Measurements from ENCODE around the gene CFAP53. TPM values are rescaled to one million over a fixed set of nuclear protein-coding genes. Genes with fewer than 3 reads are reported as not detected.

Gene CFAP53
- total and polyA plus RNA-seq, 5 donors from 2014 or later, result 0.27 to 0.35 TPM; not detected in 3

GRCh38 chr18:50209311-50209710, 57.0 kb downstream of the CFAP53 start:
- H3K4me1 ChIP-seq (ENCODE audit: control insufficient read depth, insufficient read depth, low read length, poor library complexity, severe bottlenecking), result no peaks in the 10 kb centered on the region
- peak overlapping the region in 1 of 3 donors; percentile 39 for H3K27ac Mint-ChIP-seq
- no peaks in the 10 kb centered on the region for H3K9me3 ChIP-seq (ENCODE audit: control insufficient read depth in 2 of 2, low read length in 2 of 2)
- H3K4me3 Mint-ChIP-seq, result no peak overlapping the region
- H3K36me3 ChIP-seq (ENCODE audit: control insufficient read depth, insufficient read depth, low read length), result no peaks in the 10 kb centered on the region
- no peak for ATAC-seq (ENCODE audit: low read depth in 2 of 2)
- peaks cover 26% of the 10 kb centered on the region for H3K27me3 Mint-ChIP-seq
- H3K36me3 Mint-ChIP-seq, result no peaks in the 10 kb centered on the region
- no peak overlapping the region for H3K4me3 ChIP-seq (ENCODE audit: low read depth, low read length)
- H3K9me3 Mint-ChIP-seq, result peaks cover 0 to 3% (median 0%) of the 10 kb centered on the region in 7 donors
- DNase-seq, result no peak
- peaks cover 6% of the 10 kb centered on the region for H3K27me3 ChIP-seq (ENCODE audit: control insufficient read depth, insufficient read depth, low read length)
- peaks cover 0 to 3% (median 0%) of the 10 kb centered on the region in 4 donors for H3K4me1 Mint-ChIP-seq
- H3K27ac ChIP-seq (ENCODE audit: insufficient read depth, low read length, poor library complexity, severe bottlenecking), result no peak overlapping the region

- ATAC-seq (ENCODE audit: low read depth in 2 of 2) (no peak), DNase-seq (no peak)
- no peaks in the 10 kb centered on the region for H3K36me3 ChIP-seq (ENCODE audit: control insufficient read depth, insufficient read depth, low read length)
- Mint-ChIP-seq H3K4me1 (peaks cover 0 to 10% (median 0%) of the 10 kb centered on the region in 4 donors), H3K9me3 (peaks cover 0 to 4% (median 0%) of the 10 kb centered on the region in 7 donors), H3K36me3 (no peaks in the 10 kb centered on the region), H3K27ac (no peak overlapping the region), H3K4me3 (no peak overlapping the region), H3K27me3 (peaks cover 30% of the 10 kb centered on the region)
- H3K4me1 ChIP-seq (ENCODE audit: control insufficient read depth, insufficient read depth, low read length, poor library complexity, severe bottlenecking), result no peaks in the 10 kb centered on the region
- no peaks in the 10 kb centered on the region for H3K9me3 ChIP-seq (ENCODE audit: control insufficient read depth in 2 of 2, low read length in 2 of 2)
- peaks cover 12% of the 10 kb centered on the region for H3K27me3 ChIP-seq (ENCODE audit: control insufficient read depth, insufficient read depth, low read length)
- H3K4me3 ChIP-seq (ENCODE audit: low read depth, low read length), result no peak overlapping the region
- no peak overlapping the region for H3K27ac ChIP-seq (ENCODE audit: insufficient read depth, low read length, poor library complexity, severe bottlenecking)
Measured at GRCh38 chr18:50207722-50208121, 58.6 kb downstream of the CFAP53 start.

- Histone ChIP-seq H3K27me3 (ENCODE audit: control insufficient read depth, insufficient read depth, low read length) (peaks cover 15% of the 10 kb centered on the region), H3K9me3 (ENCODE audit: control insufficient read depth in 2 of 2, low read length in 2 of 2) (no peaks in the 10 kb centered on the region), H3K36me3 (ENCODE audit: control insufficient read depth, insufficient read depth, low read length) (no peaks in the 10 kb centered on the region), H3K4me3 (ENCODE audit: low read depth, low read length) (no peak overlapping the region), H3K27ac (ENCODE audit: insufficient read depth, low read length, poor library complexity, severe bottlenecking) (no peak overlapping the region), H3K4me1 (ENCODE audit: control insufficient read depth, insufficient read depth, low read length, poor library complexity, severe bottlenecking) (no peaks in the 10 kb centered on the region)
- Mint-ChIP-seq H3K36me3 (no peaks in the 10 kb centered on the region), H3K4me3 (no peak overlapping the region), H3K27ac (no peak overlapping the region), H3K9me3 (peaks cover 0 to 12% (median 5%) of the 10 kb centered on the region in 7 donors), H3K27me3 (peaks cover 48% of the 10 kb centered on the region), H3K4me1 (peaks cover 0 to 10% (median 0%) of the 10 kb centered on the region in 4 donors)
- ATAC-seq (ENCODE audit: low read depth in 2 of 2) (no peak), DNase-seq (no peak)
Measured at GRCh38 chr18:50203801-50204604, 62.3 kb downstream of the CFAP53 start.

- H3K9me3 Mint-ChIP-seq, result peaks cover 0 to 12% (median 5%) of the 10 kb centered on the region in 7 donors
- H3K9me3 ChIP-seq (ENCODE audit: control insufficient read depth in 2 of 2, low read length in 2 of 2), result no peaks in the 10 kb centered on the region
- peaks cover 58% of the 10 kb centered on the region for H3K27me3 Mint-ChIP-seq
- no peaks in the 10 kb centered on the region for H3K36me3 Mint-ChIP-seq
- no peaks in the 10 kb centered on the region for H3K4me1 ChIP-seq (ENCODE audit: control insufficient read depth, insufficient read depth, low read length, poor library complexity, severe bottlenecking)
- no peak overlapping the region for H3K4me3 ChIP-seq (ENCODE audit: low read depth, low read length)
- no peak overlapping the region for H3K27ac Mint-ChIP-seq
- H3K4me3 Mint-ChIP-seq, result no peak overlapping the region
- DNase-seq (no peak), ATAC-seq (ENCODE audit: low read depth in 2 of 2) (no peak)
- H3K4me1 Mint-ChIP-seq, result peaks cover 0 to 11% (median 0%) of the 10 kb centered on the region in 4 donors
- no peaks in the 10 kb centered on the region for H3K36me3 ChIP-seq (ENCODE audit: control insufficient read depth, insufficient read depth, low read length)
- peaks cover 20% of the 10 kb centered on the region for H3K27me3 ChIP-seq (ENCODE audit: control insufficient read depth, insufficient read depth, low read length)
- no peak overlapping the region for H3K27ac ChIP-seq (ENCODE audit: insufficient read depth, low read length, poor library complexity, severe bottlenecking)
Measured at GRCh38 chr18:50201476-50202018, 64.7 kb downstream of the CFAP53 start.

GRCh38 chr18:50199921-50200320, 66.4 kb downstream of the CFAP53 start:
- Histone ChIP-seq H3K27me3 (ENCODE audit: control insufficient read depth, insufficient read depth, low read length) (peaks cover 24% of the 10 kb centered on the region), H3K9me3 (ENCODE audit: control insufficient read depth in 2 of 2, low read length in 2 of 2) (no peaks in the 10 kb centered on the region), H3K27ac (ENCODE audit: insufficient read depth, low read length, poor library complexity, severe bottlenecking) (no peak overlapping the region), H3K4me3 (ENCODE audit: low read depth, low read length) (no peak overlapping the region), H3K36me3 (ENCODE audit: control insufficient read depth, insufficient read depth, low read length) (no peaks in the 10 kb centered on the region), H3K4me1 (ENCODE audit: control insufficient read depth, insufficient read depth, low read length, poor library complexity, severe bottlenecking) (no peaks in the 10 kb centered on the region)
- Mint-ChIP-seq H3K9me3 (peaks cover 0 to 12% (median 5%) of the 10 kb centered on the region in 7 donors), H3K36me3 (no peaks in the 10 kb centered on the region), H3K27ac (no peak overlapping the region), H3K4me3 (no peak overlapping the region), H3K4me1 (peaks cover 0 to 20% (median 0%) of the 10 kb centered on the region in 4 donors), H3K27me3 (peaks cover 60% of the 10 kb centered on the region)
- ATAC-seq (ENCODE audit: low read depth in 2 of 2) (no peak), DNase-seq (no peak)

- Histone ChIP-seq H3K36me3 (ENCODE audit: control insufficient read depth, insufficient read depth, low read length) (no peaks in the 10 kb centered on the region), H3K4me3 (ENCODE audit: low read depth, low read length) (no peak overlapping the region), H3K27ac (ENCODE audit: insufficient read depth, low read length, poor library complexity, severe bottlenecking) (no peak overlapping the region), H3K4me1 (ENCODE audit: control insufficient read depth, insufficient read depth, low read length, poor library complexity, severe bottlenecking) (no peaks in the 10 kb centered on the region), H3K27me3 (ENCODE audit: control insufficient read depth, insufficient read depth, low read length) (peaks cover 19% of the 10 kb centered on the region), H3K9me3 (ENCODE audit: control insufficient read depth in 2 of 2, low read length in 2 of 2) (no peaks in the 10 kb centered on the region)
- Mint-ChIP-seq H3K9me3 (peaks cover 0 to 12% (median 5%) of the 10 kb centered on the region in 7 donors), H3K4me3 (no peak overlapping the region), H3K27me3 (peaks cover 55% of the 10 kb centered on the region), H3K27ac (no peak overlapping the region), H3K36me3 (no peaks in the 10 kb centered on the region), H3K4me1 (peaks cover 0 to 18% (median 0%) of the 10 kb centered on the region in 4 donors)
- ATAC-seq (ENCODE audit: low read depth in 2 of 2) (no peak), DNase-seq (no peak)
Measured at GRCh38 chr18:50199346-50199855, 66.9 kb downstream of the CFAP53 start.

GRCh38 chr18:50196261-50196660, 70.0 kb downstream of the CFAP53 start:
- H3K27ac Mint-ChIP-seq, result no peak overlapping the region
- H3K27me3 Mint-ChIP-seq, result peaks cover 65% of the 10 kb centered on the region
- peaks cover 0 to 18% (median 0%) of the 10 kb centered on the region in 4 donors for H3K4me1 Mint-ChIP-seq
- H3K27ac ChIP-seq (ENCODE audit: insufficient read depth, low read length, poor library complexity, severe bottlenecking), result no peak overlapping the region
- no peaks in the 10 kb centered on the region for H3K36me3 Mint-ChIP-seq
- peak overlapping the region in 2 of 4 donors; percentile 29 to 57 for H3K4me3 Mint-ChIP-seq
- ATAC-seq (ENCODE audit: low read depth in 2 of 2) (no peak), DNase-seq (no peak)
- peaks cover 23% of the 10 kb centered on the region for H3K27me3 ChIP-seq (ENCODE audit: control insufficient read depth, insufficient read depth, low read length)
- no peaks in the 10 kb centered on the region for H3K9me3 ChIP-seq (ENCODE audit: control insufficient read depth in 2 of 2, low read length in 2 of 2)
- peaks cover 0 to 11% (median 4%) of the 10 kb centered on the region in 7 donors for H3K9me3 Mint-ChIP-seq
- no peaks in the 10 kb centered on the region for H3K36me3 ChIP-seq (ENCODE audit: control insufficient read depth, insufficient read depth, low read length)
- no peaks in the 10 kb centered on the region for H3K4me1 ChIP-seq (ENCODE audit: control insufficient read depth, insufficient read depth, low read length, poor library complexity, severe bottlenecking)
- no peak overlapping the region for H3K4me3 ChIP-seq (ENCODE audit: low read depth, low read length)
